Measurements from ENCODE around the gene MMP28.
"Not testable (repeated sequence)": the region's sequence is repeated elsewhere in the genome, so short reads cannot be mapped to it uniquely, and the experiment has no call there.

The MMP28 gene

DNA sequence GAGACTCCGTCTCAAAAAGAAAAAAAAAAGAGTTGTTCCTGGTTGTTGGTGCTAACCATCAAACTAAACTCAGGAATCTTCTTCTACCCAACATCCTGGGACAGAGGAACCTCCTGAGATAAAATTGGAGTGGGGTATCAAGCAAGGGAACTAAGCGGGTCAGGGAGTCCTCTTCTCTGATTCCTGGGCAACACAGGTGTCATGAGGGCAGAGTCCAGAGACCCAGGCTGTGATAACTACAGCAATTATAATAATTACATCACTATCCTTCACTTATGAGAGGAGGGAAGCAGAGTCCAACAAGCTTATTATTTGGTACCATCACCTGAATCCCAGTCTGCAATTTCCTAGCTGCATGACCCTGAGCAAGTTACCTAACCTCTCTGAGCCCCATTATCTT is 26.6 kb downstream of the MMP28 start:
- no peak for DNase-seq (ENCODE audit: low read depth in 1 of 2, low spot score in 1 of 2)

DNA sequence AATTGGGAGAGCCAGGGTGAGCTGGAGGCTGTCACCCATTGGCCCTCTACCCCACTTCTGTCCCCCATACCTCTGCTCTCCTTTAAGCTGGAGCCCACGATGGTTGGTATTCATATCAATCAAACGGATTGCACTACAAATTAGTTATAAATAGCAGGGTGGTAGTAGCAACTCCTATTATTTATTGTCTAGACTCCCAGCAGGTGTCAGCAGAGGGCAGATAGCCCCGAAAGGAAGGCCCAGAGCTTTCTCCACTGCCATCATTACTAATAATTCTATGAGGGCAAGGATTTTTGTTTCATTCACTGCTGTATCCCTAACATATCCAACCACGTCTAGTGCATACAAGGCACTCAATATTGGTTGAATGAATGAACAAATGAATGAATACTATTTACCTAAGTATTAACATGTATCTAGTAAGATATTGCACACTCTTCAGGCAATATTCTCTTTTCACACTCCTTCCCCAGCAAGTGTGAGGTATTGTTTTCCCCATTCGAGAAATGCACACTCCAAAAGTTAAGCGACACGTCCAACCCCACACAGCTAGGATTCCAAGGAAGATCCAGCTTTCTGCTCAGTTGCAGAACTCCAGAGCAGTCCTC is 28.4 kb downstream of the MMP28 start:
- no peak for DNase-seq (ENCODE audit: low read depth in 1 of 2, low spot score in 1 of 2)

DNA sequence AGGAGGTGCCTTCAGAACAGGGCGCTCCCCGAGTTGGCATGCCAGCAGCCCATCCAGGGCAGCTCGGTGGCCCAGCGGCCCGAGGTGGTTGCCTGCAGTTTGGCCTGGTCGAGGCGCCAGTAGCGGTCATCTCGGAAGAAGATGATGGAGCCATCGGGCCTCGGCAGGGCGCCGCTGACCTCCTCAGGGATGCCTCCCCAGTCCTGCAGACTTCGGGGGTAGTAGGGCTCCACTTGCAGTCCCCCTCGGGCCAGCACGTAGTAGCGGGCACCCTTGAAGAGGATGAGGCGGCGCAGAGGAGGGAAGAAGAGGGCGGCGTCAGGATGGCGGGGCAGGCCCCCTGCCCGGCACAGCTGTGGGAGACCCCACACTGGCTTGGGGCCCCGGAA is 29.0 kb downstream of the MMP28 start:
- no peak for DNase-seq (ENCODE audit: low read depth in 1 of 2, low spot score in 1 of 2)

DNA sequence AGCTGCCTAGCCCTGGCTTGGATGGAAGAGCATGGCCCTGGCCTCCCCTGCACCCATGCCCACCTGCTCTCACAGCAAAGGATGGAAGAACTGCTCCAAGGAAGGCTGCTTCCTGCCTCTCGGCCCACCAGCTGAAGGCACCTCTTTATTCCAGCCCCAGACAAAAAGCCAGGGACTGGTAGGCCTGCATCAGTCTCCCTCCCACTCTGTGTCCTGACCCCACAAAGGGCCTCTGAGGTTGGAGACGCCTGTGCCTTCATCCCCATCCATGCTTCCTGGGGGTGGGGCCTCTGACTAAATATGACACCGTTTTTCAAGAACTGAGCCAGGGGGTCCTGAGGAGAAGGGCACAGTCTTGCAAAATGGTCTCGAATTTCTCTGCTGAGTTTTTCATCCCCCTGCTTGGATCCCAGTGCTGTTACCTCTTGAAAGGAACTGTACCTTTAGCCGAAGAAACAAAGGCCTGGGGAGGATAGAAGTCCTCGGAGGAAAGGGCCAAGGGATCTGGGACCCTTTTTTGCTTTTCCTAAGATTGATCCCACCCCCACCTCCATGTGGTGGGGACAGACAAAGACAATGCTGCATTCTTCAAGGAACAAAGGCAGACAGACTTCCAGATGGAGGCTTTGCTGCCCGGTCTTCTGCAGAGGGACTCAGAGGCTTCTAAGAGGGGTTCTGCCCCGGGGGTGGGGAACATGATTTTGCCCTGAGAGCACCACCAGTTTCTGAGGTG is 29.5 kb downstream of the MMP28 start:
- no peak for DNase-seq (ENCODE audit: low read depth in 1 of 2, low spot score in 1 of 2)

DNA sequence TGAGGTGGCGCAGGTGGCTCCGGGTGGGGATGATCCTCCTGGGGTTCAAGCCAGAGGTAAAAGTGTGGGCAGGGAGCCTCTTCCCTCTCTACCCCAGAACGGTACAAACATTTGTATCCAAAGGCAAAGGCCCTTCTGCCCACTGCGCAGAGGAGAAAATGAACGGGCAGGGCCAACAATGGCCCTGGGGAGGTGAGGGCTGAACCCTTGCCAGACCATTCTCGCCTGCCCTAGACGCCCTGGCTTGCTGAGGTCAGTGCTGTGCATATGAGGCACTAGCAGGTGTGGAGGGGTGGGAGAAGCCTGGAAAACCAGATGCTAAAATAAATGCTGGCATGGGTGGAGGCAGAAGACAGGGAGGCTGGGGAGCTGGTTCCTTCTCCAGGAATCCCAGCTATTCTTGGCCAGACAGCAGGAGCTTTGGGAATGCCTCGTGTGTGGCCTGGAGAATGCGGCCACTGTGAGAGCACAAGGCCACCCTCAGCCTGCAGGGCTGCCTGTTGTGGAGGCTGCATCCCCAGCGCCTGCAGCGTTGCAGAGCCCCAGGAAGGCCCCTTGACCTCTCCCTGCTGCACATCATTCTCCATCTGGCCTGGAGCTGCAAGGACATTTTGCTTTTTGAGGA is 30.2 kb downstream of the MMP28 start:
- DNase-seq (ENCODE audit: low read depth in 1 of 2, low spot score in 1 of 2) = no peak

DNA sequence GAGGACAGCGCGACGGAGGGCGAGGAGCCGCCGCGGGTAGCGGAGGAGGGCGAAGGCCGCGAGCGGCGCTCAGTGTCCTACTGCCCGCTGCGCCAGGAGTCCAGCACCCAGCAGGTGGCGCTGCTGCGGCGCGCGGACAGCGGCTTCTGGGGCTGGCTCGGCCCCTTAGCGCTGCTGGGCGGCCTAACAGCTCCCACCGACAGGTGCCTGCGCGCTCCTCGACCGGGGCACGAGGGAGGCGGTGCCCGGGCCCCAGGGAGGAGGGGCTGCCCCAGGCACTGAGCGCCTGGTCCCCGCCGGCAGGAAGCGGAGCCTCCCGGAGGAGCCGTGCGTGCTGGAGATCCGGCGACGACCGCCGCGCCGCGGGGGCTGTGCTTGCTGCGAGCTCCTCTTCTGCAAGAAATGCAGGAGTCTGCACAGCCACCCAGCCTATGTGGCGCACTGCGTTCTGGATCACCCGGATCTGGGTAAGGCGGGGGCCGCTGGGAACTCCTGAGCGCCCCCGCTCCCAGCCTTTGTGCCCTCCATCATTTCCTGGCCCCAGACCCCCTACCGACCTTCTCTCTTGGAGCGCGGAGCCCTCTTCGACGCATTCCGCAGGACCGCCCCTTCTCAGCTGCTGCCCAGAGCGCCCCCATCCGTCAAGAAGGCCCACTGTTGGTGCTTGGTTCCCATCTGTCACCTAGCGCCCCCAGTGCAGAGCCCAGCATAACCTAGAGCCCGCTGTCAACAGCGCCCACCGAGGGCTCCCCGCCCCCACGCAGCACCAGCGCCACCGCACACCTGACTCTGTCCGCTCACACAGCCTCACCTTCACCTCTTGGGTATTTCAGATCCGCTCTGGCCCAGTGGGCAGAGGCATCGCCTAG is 31.1 kb downstream of the MMP28 start:
- DNase-seq (ENCODE audit: low read depth in 1 of 2, low spot score in 1 of 2) = peak; percentile 74 to 78

DNA sequence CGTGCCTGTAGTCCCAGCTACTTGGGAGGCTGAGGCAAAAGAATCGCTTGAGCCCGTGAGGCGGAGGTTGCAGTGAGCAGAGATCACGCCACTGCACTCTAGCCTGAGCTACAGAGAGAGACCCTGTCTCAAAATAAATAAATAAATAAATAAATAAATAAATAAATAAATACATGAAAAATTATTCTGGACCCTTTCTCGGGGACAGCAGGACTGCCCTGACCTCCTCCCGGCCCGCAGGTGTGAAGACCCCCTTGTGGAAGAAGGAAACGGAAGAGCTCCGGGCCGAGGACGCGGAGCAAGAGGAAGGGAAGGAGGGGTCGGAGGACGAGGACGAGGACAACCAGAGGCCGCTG is 31.7 kb downstream of the MMP28 start:
- DNase-seq (ENCODE audit: low read depth in 1 of 2, low spot score in 1 of 2) = no peak

DNA sequence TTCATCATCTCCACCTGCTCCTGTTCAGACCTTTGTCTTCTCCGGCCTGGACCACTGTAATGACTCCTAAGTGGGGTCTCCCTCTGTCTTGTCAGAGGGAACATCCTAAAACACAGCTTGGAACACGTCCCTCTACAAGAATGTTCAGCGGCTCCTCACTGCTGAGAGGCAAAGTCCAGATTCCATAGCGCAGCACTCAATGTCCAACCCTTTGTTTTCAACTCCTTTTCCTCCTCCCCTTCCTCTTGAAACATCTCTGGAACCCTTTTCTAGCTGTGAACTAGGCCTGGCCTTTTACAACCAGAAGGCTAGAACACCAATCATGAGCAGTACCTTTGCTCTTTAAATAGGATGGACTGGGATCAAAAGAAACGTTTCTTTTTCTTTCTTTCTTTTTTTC is 33.8 kb downstream of the MMP28 start:
- no peak for DNase-seq (ENCODE audit: low read depth in 1 of 2, low spot score in 1 of 2)

DNA sequence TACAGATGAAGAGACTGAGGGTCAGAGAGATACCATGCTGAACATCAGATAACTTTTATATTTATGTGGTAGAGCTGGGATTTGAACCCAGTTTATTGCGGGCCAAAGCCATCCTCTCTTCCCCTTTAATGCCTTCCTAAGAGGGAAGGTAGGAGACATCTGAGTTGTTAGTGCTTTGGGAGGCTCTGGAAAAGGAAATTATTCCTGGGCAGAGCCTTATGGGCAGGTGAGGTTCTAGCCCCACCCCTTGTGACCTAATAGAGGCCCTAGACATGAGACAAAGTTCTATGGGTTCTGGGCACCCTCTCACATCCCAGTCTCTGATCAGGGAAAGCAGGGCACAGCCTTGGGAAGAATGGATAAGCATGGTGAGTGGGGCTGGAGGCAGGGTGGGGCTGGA is 34.9 kb downstream of the MMP28 start, which contains the start of gene C17orf50:
Gene C17orf50, plus strand, starts transcription at position 301 of the 400 bp plus-strand sequence. Its CDS starts 55 bp downstream, at position 356.
- DNase-seq (ENCODE audit: low read depth in 1 of 2, low spot score in 1 of 2) = no peak

DNA sequence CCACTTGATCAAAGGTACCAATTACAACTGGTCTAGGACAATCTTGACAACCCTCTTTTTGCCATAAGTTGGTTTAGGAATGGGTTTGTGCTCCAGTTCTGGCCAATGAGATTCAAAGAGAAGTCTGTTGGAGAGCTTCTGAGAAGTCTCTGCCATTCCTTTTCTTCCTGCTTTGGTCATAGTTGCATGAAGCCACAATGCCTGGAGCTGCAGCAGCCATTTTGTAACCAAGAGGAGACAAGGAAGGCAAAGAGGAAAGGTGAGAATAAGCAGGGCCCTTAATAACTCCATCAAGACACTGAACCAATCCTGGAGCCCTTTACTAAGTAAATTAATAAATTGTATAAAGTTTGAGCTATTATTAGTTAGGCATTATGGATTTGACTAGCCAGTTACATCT is 38.2 kb downstream of the MMP28 start:
- DNase-seq (ENCODE audit: low read depth in 1 of 2, low spot score in 1 of 2) = no peak

DNA sequence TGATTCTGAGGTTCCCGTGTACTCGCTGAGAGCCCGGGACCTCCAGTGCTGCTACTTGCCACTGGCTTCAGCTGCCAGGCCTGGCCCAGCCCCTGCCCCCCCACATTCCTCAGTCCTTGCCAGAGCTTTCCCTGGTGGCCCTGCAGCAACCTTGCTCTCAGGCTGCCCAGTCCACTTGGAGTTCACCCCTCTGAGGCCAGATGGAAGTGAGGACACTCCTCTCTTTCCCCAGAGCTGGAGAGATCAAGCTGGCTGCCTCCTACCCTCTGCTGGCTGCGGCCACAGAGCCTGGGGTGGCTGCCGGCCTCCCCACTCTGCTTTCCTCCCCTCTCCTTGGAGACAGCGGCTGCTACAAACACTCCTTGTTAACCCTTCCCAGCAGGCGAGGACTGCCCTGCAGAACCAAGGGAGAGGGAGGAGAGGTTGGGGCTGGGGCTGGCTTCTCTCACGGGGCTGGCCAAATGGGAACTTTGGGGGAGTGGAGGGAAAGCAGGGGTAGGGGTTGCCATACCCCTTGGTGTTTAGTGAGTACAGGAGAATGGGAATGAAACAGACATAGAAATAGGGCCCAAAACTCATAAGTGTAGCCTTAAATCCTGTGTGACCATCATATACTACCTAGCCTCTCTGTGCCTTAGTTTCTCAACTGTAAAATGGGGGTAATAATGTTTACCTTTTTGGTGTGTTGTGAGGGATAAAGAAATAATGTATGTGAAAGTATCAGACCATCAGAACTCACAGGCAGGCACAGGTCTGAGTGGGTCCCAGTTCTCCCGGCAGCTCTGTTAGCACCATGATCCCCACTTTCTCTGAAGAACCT is 42.3 kb downstream of the MMP28 start, which contains the start of gene GAS2L2:
Gene GAS2L2, minus strand, starts transcription at position 295 of the 820 bp plus-strand sequence. CDS start 389 bp downstream, outside the sequence.
- DNase-seq (ENCODE audit: low read depth in 1 of 2, low spot score in 1 of 2) = no peak

DNA sequence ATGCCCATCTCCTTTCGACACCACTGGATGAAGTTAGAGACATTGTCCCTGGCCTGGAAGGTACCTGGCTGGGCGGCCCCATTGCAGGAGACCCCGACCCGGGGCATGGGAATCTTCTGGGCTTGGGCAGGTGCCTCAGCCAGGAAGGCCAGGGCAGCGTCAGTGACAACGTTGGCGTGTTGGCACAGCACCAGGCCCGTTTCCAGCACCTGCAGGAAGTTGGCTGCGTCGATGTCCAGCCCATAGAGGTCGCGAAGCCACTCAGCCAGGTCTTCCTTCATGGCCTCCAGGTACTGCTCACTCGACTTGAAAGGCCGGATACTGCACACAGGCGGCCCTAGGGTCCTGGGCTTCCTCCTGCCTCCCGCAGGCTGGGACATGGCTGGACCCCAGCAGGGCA is 43.0 kb downstream of the MMP28 start:
- no peak for DNase-seq (ENCODE audit: low read depth in 1 of 2, low spot score in 1 of 2)

DNA sequence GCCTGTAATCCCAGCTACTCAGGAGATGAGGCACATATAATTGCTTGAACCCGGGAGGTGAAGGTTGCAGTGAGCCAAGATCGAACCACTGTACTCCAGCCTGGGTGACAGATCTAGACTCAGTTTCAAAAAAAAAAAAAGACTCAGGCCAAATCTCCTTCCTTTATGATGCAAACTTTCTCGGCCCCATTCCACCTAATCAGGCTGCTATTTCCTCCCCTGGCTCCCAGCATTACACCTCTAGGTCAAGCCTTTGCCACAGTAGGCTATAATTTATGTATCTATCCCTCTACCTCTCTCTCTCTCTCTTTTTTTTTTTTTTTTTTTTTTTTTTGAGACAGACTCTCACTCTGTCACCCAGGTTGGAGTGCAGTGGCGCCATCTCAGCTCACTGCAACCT is 43.9 kb downstream of the MMP28 start:
- not testable (repeated sequence) for DNase-seq (ENCODE audit: low read depth in 1 of 2, low spot score in 1 of 2)

DNA sequence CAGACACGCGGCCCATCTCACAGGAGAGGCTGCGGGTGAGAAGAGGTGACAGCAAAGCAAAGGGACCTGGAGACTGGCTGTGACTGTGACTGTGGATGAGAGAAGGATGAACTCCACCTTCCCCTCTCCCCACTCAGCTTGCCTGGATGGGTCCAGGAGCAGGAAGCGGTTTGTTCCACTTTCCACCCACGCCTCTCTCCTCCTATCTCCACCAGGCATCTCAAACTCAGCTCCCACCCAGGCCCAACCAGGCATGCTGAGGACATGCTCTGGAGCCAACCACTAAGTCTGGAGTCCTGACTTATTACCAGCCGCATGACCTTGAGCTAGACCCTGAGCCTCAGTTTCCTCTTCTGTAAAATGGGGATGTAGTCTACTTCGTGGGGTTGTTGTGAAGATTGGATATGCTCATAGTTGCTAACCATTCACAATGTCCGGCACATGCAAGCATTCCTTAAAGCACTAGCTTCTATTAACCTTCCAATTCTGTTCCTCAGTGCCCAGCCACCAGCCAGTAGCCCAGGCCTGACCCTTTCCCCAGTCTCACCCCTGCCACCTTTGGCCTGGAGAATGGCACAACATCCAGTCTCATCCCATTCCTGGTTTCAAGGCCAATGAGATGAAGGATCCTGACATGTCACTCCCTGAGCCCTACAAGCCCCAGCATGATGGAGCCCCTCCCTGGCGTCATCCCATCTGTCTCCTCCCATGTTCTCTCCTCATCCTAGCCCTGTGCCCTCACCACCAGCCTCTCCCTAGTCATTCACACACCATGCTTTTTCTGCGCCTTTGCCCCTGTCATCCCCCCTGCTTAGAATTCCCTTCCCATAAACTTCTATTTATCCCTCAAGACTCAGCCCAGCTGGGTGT is 44.7 kb downstream of the MMP28 start:
- no peak for DNase-seq (ENCODE audit: low read depth in 1 of 2, low spot score in 1 of 2)

DNA sequence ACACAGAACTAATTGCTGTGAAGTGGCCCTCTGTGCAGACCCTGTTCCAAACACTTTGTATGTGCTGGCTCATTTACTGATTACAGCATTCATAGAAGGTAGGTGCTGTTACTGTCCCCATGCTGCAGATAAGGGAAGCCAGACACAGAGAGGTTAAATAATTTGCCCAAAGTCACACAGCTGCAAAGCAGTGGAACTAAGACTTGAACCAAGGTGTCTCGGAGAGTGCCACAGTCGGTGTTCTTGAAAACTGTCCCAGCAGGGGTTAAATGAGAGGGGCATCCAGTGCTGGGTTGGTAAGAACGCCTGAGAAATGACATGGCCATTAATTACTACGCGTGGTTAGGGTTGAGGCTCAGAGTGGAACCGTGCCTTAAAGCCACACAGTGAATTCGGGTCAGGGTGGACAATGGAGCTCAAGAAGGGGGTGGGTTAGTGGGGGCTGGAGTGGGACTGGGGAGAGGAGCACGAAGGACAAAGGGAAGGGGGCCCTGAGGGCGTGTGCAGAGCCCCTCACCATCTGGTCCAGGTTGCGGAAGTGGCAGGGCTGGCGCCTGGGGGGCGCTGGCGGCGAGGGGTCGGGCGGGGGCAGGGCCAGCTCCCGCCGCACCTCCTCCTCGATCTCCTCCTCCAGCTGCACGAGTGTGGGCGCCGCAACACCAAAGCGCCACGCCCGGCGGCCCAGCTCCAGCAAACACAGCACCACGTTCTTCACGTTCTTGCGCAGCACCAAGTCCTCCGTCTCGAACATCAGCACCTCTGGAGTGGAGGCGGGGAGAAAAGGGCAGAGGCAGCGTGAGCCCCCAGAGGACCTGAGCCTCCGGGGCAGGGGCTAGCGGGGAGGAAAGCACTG is 45.7 kb downstream of the MMP28 start:
- no peak for DNase-seq (ENCODE audit: low read depth in 1 of 2, low spot score in 1 of 2)

DNA sequence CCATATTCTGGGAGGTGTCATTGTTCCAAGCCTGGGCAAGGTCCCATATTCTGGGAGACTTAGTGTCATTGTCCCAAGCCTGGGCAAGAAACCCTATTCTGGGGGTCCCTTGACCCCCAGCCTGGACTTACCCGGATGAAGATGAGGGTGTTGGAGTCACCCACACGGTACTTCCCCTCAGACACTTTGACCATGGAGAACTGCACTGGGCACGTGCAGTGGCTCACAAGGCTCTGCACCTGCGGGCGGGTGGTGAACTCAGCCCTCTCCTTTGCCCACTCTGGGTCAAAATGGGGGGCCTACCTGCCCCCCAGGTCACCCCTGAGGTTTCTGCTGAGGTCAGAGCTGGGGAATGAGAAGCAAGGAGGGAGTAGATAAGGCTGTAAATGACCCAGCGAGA is 46.5 kb downstream of the MMP28 start:
- no peak for DNase-seq (ENCODE audit: low read depth in 1 of 2, low spot score in 1 of 2)

DNA sequence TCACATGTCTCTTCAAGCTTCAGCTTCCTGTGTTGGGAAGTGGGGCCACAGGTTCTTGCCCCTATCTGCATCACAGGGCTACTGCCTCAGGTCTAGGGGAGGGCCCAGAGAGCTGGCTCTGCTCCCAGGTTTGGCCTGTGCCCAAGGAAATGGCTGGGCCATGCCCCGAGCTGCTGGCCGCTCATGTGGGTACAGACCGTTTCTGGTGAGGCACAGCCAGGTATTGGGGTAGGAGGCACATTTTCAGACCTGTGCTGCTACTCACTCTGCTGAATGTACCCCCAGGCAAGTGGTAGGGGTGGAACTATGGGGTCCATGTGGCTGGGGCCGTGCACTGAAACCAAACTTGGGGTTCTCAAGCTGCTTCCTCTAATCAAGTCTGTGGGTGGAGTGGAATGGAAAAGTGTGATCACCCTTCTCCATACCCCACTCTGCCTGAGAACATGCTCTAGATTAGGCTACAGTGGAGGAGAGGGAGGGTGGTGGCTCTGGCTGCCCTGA is 47.0 kb downstream of the MMP28 start:
- DNase-seq (ENCODE audit: low read depth in 1 of 2, low spot score in 1 of 2) = no peak

DNA sequence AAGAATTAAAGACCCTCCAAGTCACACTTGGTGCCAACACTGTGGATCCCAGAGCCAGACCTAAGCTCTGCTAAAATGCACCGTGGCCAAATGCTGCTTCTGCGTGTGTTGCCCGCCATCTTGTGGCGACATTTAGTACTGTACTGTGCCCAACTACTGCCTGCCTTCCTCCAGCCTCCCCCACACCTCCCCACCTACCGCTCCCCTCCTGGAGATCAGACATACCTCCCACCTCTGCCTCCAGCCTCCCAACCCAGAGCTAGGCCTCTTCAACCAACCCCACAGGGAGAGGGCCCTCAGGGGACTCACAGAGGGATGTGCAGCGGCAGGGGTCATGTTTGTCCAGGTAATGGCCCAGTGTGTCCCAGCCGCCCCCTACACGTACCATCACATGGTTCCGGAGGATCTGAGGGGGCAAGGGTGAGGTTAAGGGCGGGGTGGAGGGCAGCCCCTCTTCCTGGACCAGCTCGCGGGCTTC is 47.9 kb downstream of the MMP28 start:
- peak; percentile 64 to 69 for DNase-seq (ENCODE audit: low read depth in 1 of 2, low spot score in 1 of 2)

All from activated CD4-positive, alpha-beta T cell treated with anti-CD3 and anti-CD28 coated beads, Interleukin-2, amount 50 U/mL, for 24 hours (primary cell).